Transverse colon (tissue), 4 donors: ENCODE data around the gene IPO11. TPM values are rescaled to one million over a fixed set of nuclear protein-coding genes. Genes with fewer than 3 reads are reported as not detected.
A peak's percentile ranks its signal among the peaks of the same experiment; 100 is the strongest.

Source experiments
- DNase-seq: peaks from one replicate; pipeline ENCODE4 v3.0.0-alpha.2; 2019
- H3K27ac ChIP-seq, 4 donors: fragments of 200-600 bp; sonication (generic); 2 replicates each; pipeline ENCODE4 v1.5.1; 2016 to 2018; ENCODE audit warnings: inconsistent platforms in 4 of 4
- H3K27me3 ChIP-seq: fragments of 200-600 bp; sonication (generic); 2 replicates; pipeline ENCODE4 v1.5.1; 2017; ENCODE audit warnings: inconsistent platforms
- H3K36me3 ChIP-seq, 4 donors: fragments of 200-600 bp; sonication (generic); 2 replicates each; pipeline ENCODE4 v1.5.1; 2017 to 2019; ENCODE audit warnings: inconsistent platforms in 4 of 4
- H3K4me1 ChIP-seq, 4 donors: fragments of 200-600 bp; sonication (generic); 2 replicates each; pipeline ENCODE4 v1.5.1; 2017 to 2020; ENCODE audit warnings: inconsistent platforms in 4 of 4
- H3K4me3 ChIP-seq, 4 donors: fragments of 200-600 bp; sonication (generic); 1 replicate in 1 of 4; 2 replicates in 3 of 4; pipeline versions ENCODE4 v1.5.1 to v1.6.1; 2017 to 2019; ENCODE audit warnings: inconsistent platforms in 4 of 4
- H3K9me3 ChIP-seq, 2 donors: fragments of 200-600 bp; sonication (generic); 2 replicates each; pipeline ENCODE4 v1.5.1; 2017 to 2019; ENCODE audit warnings: inconsistent platforms in 2 of 2
- CTCF ChIP-seq, 5 experiments: fragments of 200-600 bp in 3 of 5; fragments of 450-650 bp in 2 of 5; sonication (generic) in 3 of 5; IDR thresholded peaks; 1 replicate in 2 of 5; 2 replicates in 3 of 5; pipeline ENCODE4 v1.5.1; 2016 to 2017; ENCODE audit warnings: antibody characterized with exemption in 5 of 5, inconsistent platforms in 3 of 5, mild to moderate bottlenecking in 2 of 5, moderate library complexity in 1 of 5
- EP300 ChIP-seq: sonication (generic); formaldehyde crosslinking; IDR thresholded peaks from one replicate; pipeline ENCODE4 v1.6.1; 2017; ENCODE audit warnings: antibody characterized with exemption, low read depth
- POLR2A ChIP-seq: fragments of 450-650 bp; IDR thresholded peaks from one replicate; pipeline ENCODE4 v1.6.1; 2016; ENCODE audit warnings: antibody characterized with exemption, mild to moderate bottlenecking, moderate library complexity
- POLR2AphosphoS5 ChIP-seq, 3 donors: sonication (generic); formaldehyde crosslinking; IDR thresholded peaks; one replicate each; pipeline ENCODE4 v1.6.1; 2016; ENCODE audit warnings: antibody characterized with exemption in 3 of 3
- WGBS, 2 donors: methylation state at CpG; one replicate each; pipeline ENCODE4 v1.1.5; 2018; ENCODE audit warnings: low coverage in 1 of 2; 5-methylcytosine and 5-hydroxymethylcytosine counted together
- in situ Hi-C, 4 donors: fragments of 200-750 bp; cut with MboI; loops; one replicate each; pipeline versions ENCODE4 v1.15.0 to v1.15.1; 2017; ENCODE audit warnings: low sequenced_read_pairs in 3 of 4, low pct_ligation_motif_present in 1 of 4, low pct_unique_long_range_greater_than_20kb in 1 of 4
- intact Hi-C: fragments of 100-400 bp; cut with DNase I; formaldehyde crosslinking; loops from one replicate; pipeline ENCODE4 v1.15.1; 2023; ENCODE audit warnings: low total_unique reads
- total RNA-seq, 4 donors: library from RNA; depleted of rRNA; stranded (reverse); fragments of >200 nt; gene quantifications; one replicate each; pipeline ENCODE4 v1.1.0, GENCODE V29; 2016

The IPO11 gene
- total RNA-seq, 4 donors from 2014 or later, result 6.4 to 37.8 (median 16.3) TPM

DNA sequence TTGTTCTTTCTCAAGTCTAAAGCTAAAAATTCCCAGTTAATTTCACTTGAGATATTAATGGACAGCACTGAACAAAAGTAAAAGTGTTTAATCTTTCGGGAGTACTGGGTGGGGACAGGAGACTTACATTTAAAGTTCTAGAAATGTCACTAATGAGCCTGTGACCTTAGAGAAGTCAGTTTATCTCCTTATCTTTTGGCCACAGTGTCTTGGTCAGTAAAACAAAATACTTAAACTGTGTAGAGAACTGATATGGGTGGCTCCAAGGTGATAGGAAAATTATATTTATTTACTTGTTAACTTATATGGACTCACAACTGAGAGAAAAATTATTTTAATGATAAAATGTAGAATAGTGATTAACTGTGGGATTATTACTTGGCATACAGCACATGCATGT is 8.9 kb downstream of the IPO11 start:
- no peaks in the 10 kb centered on the region for H3K36me3 ChIP-seq
- H3K4me1 ChIP-seq, result no peaks in the 10 kb centered on the region
- H3K9me3 ChIP-seq, result no peaks in the 10 kb centered on the region
- no peaks in the 10 kb centered on the region for H3K27me3 ChIP-seq
- no peak overlapping the region for H3K27ac ChIP-seq
- intact Hi-C loops, result no loop called here
- TF ChIP-seq CTCF (IDR thresholded peaks at IDR 0.05) (no peak), EP300 (no peak), POLR2AphosphoS5 (IDR thresholded peaks at IDR 0.05) (no peak)
- no peak for DNase-seq
- WGBS, 2 donors, result 80 to 91% methylated on average over 1 of the region's 1 CpG
- in situ Hi-C loops, result no loop called here
- no peak overlapping the region for H3K4me3 ChIP-seq

DNA sequence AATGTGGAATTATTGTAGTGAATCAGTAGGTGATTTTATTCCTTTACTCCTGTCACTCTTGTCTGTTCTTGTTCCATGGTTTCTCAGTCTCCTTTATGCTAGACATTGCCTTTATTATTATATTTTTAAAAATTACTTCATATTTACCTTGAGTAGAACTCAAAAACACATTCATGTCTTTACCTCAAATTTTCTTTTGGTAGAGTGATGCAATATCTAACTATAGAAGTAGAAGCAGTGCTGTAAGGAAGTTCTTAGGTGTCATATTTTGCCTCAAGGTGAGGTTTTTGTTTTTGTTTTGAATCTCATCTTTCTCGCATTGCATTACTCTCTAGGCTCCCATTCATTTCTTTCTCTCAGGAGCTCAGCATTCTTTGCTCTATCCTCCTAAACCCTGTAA is 12.2 kb downstream of the IPO11 start:
- no peak overlapping the region for H3K4me3 ChIP-seq
- in situ Hi-C loops (no loop called here), intact Hi-C loops (no loop called here)
- 92 to 100% methylated on average over 1 of the region's 1 CpG for WGBS, 2 donors
- H3K27ac ChIP-seq, result no peak overlapping the region
- no peaks in the 10 kb centered on the region for H3K27me3 ChIP-seq
- TF ChIP-seq POLR2AphosphoS5 (IDR thresholded peaks at IDR 0.05), result no peak
- no peak for TF ChIP-seq CTCF (IDR thresholded peaks at IDR 0.05)
- TF ChIP-seq EP300, result no peak
- TF ChIP-seq POLR2A, result no peak
- H3K36me3 ChIP-seq, result no peaks in the 10 kb centered on the region
- H3K9me3 ChIP-seq, result no peaks in the 10 kb centered on the region
- no peak for DNase-seq
- H3K4me1 ChIP-seq, result no peaks in the 10 kb centered on the region

DNA sequence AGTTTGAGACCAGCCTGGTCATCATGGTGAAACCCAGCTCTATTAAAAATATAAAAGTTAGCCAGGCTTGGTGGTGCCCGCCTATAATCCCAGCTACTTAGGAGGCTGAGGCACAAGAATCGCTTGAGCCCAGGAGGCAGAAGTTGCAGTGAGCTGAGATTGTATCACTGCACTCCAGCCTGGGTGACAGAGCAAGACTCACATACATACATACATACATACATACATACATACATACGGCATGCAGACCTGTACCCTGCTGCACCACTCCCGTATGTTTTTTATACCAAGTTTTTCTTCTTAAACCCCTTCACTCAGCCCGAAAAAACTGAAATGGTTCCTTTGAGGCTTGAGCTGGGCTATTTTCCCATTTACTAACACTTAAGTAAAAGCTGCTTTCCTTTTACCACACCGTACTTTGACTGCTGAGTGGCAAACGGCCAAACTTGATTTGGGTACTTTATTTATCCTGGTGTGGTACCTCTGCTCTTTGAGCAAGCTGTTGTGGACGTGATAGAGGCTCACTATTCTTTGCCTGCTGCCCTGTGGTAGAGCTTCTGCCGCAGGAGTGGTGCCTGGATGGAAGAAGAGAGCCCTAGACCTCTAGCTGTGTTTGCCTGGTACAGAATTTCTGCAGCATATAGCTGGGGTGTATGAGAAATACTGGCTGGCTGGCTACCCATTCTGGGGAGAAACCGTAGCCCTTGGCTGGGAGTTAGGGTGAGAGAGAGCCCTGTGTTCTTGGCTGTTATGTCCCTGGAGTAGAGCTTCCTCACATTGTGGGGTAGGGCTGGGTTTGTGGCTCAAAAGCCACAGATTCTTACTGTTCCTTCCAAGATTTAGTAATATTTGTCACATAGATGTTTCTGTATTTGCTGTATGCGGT is 19.4 kb downstream of the IPO11 start:
- Histone ChIP-seq H3K4me1 (peaks cover 0 to 8% (median 6%) of the 10 kb centered on the region in 4 donors), H3K9me3 (no peaks in the 10 kb centered on the region), H3K27ac (peak overlapping the region in 1 of 4 donors; percentile 38), H3K36me3 (no peaks in the 10 kb centered on the region), H3K27me3 (no peaks in the 10 kb centered on the region), H3K4me3 (no peak overlapping the region)
- in situ Hi-C loops (no loop called here), intact Hi-C loops (no loop called here)
- 58 to 64% methylated on average over 6 to 11 of the region's 11 CpGs for WGBS, 2 donors
- TF ChIP-seq EP300 (no peak), CTCF (IDR thresholded peaks at IDR 0.05) (no peak), POLR2AphosphoS5 (IDR thresholded peaks at IDR 0.05) (no peak), POLR2A (no peak)
- DNase-seq, result peak; percentile 14

- DNase-seq, result no peak
- Histone ChIP-seq H3K4me1 (peaks cover 0 to 8% (median 6%) of the 10 kb centered on the region in 4 donors), H3K27ac (no peak overlapping the region), H3K9me3 (no peaks in the 10 kb centered on the region), H3K4me3 (no peak overlapping the region), H3K36me3 (peaks cover 0 to 3% (median 0%) of the 10 kb centered on the region in 4 donors), H3K27me3 (no peaks in the 10 kb centered on the region)
- TF ChIP-seq POLR2AphosphoS5 (IDR thresholded peaks at IDR 0.05) (no peak), CTCF (IDR thresholded peaks at IDR 0.05) (no peak)
- 65 to 88% methylated on average over 5 of the region's 5 CpGs for WGBS, 2 donors
- intact Hi-C loops (no loop called here), in situ Hi-C loops (no loop called here)
Measured at GRCh38 chr5:62432621-62433064, 20.1 kb downstream of the IPO11 start.
